GM21526 (cell line): ENCODE results near the gene BCKDHB.
"Not testable (repeated sequence)": the region's sequence is repeated elsewhere in the genome, so short reads cannot be mapped to it uniquely, and the experiment has no call there.

ENCODE experiments used
- ATAC-seq: cut with Tn5 transposase; IDR thresholded peaks from one replicate; pipeline ENCODE4 v1.9.1; 2021; ENCODE audit warnings: moderate library complexity; ENCODE audit not compliant: unreplicated experiment, low FRiP score

Gene BCKDHB

DNA sequence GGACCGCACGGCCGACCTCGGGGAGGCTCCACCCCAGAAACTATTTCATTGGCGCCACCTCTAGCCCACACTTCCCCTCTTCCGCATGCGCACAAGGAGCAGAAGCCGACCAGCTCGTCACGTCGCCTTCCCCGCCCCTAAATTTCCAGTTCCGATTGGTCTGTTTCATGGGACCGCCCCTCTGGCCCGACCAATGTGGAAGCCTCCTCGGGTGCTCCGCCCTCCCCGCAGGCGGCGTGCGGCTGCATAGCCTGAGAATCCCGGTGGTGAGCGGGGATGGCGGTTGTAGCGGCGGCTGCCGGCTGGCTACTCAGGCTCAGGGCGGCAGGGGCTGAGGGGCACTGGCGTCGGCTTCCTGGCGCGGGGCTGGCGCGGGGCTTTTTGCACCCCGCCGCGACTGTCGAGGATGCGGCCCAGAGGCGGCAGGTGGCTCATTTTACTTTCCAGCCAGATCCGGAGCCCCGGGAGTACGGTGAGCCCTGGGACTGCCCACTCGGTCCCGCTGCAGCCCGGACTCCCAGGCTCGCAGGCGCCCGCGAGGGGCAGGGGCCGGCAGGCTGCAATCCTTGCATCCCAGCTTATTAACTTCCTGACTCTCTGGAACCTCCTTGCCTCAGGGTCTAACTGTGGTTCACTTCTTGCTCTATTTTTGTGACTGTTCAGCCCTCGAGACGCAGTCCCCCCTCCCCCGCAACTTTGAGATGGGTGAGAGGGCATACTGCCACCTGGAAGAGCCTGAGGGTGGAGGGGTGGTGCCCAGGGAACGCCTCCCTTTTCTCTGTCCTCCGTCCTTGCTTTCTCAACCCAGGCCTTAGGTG, at the start of gene BCKDHB:
Gene BCKDHB (plus strand): TSS at position 254 of the 818 bp plus-strand sequence. CDS start 23 bp downstream, at position 277.
- ATAC-seq, result peak; percentile 99

DNA sequence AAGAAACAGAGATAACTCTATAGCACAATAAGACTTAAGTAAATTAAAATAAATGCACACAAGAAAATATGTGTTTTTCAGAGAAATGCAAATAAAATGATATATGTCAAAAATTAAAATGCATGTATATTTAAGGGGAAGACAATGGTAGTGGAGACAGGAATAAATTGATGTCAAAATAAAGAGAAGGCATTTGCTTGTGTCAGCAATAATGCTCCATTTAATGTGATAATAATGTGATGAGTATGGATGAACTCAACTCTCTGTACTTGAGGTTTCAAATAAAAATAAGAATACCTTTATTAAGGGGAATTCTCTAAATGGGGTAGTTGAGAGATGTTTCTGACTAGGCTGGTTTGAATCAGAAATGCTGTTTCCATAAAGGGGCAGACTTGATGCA, 45.7 kb upstream of the BCKDHB start:
- ATAC-seq, result no peak

DNA sequence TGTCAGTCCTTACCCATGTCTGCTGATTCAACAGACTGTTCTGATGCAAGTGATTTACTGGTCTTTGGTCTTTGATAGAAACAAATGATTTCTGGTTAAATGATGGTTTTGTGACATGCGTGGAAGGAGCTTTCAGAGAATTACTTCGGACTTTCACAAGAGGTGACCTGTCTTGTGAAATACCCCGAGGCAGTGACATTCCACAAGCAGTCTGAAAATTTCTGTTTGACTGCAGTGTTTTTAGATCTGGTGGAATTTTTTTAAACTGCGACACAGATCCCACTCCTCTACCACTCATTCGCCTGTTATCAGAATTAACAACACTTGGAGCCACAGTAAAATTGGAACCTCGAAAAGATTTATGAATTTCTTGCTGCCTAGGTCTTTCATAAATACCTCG, 38.3 kb upstream of the BCKDHB start:
- not testable (repeated sequence) for ATAC-seq

DNA sequence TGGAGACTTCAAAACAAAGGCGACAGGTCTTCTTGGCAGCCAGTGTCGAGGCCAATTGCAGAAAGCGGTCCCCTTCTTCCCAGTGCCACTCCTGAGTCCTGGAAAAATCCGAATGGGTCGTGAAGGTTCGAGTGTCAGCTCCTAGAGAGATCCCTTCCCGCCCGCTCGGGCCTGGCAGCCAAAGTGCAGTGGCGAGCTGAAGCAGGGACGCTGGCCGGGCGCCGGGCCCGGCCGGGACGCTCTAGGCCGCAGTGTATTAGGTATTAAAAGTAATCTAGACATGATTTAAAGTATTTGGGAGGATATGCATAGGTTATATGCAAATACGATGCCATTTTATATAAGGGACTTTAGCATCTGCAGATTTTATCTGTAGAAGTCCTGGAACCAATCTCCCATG, 36.0 kb upstream of the BCKDHB start:
- not testable (repeated sequence) for ATAC-seq

DNA sequence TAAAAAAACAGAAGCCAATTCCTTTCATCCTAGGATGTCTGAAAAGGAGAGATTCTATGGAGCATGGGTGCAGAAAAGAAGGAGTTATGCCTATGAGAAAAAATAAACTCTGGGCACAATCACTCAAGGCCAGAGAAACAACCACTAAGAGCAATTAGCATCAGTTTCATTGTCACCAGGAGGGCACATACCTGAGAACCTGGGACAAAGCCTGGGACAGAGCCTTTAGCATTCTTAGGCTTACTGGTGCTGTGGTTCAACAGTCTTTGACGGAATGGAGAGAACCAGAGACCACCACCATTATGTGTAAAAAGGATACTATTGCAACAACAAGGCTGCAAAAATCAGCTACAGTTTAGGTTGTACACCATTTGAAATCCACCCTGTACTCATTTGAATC, 29.4 kb upstream of the BCKDHB start:
- no peak for ATAC-seq

DNA sequence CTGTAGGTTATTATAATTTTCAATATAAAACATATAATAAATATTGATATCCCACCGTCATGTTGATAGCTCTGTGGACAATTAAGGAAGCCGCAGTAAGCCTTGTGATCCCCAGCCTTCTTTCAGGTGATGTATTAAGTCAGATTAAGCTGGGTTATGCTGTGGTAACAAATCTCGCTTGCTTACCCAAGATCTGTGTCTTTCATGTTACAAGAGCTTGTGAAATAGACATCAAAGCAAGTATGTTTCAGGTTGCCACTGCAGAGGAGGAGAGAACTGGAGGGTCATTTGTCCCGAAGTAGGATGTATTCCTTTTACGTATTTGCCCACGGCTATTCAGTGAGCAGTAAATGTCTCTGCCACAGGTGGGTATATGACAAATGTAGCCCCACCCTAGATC, 17.8 kb upstream of the BCKDHB start:
- no peak for ATAC-seq

DNA sequence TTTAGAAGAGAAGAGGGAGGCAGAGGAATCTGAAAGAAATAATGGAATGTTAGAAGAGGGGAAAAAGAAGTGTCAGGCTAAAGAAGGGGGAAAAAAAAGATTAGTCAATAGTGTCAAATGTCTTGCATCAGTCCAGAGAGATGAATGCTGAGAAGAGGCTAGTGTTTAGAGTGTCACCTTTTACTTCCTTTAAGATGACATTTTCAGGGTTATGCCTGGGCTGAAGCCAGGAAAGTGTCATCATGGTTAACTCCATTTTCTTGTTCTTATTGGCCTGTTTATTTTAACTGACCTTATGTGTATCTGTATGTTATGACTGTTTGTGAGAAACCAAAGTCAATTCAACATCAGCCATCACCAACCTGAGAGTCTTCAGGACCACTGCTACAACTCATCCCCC, 15.0 kb upstream of the BCKDHB start:
- no peak for ATAC-seq

DNA sequence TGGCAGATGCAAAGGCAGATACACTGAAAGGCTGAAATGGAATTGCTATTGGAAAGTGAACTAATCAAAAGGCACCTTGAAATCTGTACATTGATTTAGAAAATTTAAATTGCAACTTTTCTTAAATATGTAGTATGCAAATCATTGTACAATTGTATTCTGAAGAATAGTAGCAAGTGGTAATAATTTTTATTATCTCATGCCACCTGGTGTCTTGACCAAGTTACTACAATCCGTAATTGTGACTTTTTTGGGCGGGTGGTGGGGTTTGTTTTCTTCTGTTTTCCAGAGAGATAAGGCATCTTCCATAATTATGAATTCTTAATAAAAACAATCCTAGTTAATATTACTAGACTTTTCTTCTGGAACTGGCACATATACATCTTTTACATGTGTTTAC, 12.5 kb upstream of the BCKDHB start:
- ATAC-seq, result peak; percentile 64

DNA sequence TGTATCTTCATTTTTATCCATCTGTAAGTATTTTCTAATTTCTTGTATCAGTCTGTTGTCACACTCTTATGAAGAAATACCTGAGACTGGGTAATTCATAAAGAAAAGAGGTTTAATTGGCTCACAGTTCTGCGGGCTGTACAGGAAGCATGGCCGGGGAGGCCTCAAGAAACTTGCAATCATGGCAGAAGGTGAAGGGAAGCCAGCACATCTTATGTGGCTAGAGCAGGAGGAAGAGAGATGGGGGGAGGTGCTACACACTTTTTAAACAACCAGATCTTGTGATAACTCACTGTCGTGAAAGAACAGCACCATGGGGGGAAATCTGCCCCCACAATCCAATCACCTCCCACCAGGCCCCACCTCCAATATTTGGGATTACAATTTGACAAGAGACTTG, 10.9 kb upstream of the BCKDHB start:
- no peak for ATAC-seq

DNA sequence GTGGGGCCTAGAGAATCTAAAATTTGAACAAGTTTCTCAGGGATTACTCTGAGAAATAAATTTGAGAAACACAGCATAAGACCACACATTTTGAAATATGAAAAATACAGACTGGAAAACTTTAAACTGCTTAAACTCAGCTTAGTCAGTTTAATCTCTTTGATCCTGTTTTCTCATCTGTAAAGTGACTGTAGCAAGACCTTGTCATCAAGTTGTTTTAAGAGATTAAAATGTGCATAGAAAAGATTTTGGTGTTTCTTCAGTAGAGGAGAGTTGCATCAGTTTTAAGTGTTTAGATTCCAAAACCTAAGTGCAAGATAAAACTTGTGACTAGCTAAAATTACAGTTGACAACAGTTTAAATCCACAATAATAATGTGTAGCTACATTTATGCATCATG, 8.1 kb upstream of the BCKDHB start:
- ATAC-seq, result no peak

DNA sequence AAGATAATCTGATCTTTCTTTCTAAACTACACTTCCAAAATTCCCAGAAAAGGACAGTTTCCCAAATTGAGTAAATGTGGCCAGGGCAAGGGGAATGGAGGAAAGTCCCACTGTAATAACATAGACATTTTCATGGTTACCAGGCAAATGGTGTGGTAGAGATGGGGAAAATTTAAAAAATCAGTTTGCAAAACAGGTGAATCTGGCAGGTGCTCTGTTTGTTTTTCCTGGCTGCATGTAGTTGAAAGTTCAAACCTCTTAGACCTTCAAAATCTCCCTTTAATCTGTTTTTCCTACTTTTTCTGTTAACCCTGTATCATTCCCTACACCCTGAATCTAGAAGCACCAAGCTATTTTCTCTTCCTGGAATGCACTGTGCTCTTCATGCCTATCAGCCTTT, 2.0 kb upstream of the BCKDHB start:
- no peak for ATAC-seq

DNA sequence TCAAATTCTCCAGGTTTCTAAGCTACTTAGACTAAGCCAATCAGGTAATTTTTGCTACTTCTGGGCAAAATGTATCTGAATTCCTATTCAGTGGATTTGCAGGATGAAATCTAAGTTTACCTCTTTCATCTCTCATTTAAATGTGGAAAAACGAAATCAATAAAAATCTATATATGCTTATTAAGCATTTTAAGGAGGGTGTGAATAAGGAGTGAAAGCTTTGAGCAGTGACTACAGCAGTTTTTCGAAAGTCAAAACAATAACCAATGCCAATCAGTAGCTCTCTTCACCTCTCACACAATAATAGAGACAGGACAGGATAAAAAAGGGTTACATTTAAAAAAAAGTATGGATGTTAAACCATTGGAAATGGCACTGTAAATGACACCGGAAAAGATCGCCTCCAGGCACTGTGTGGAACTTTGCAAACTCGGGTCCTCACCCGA, 476 bp upstream of the BCKDHB start:
- peak; percentile 19 for ATAC-seq

DNA sequence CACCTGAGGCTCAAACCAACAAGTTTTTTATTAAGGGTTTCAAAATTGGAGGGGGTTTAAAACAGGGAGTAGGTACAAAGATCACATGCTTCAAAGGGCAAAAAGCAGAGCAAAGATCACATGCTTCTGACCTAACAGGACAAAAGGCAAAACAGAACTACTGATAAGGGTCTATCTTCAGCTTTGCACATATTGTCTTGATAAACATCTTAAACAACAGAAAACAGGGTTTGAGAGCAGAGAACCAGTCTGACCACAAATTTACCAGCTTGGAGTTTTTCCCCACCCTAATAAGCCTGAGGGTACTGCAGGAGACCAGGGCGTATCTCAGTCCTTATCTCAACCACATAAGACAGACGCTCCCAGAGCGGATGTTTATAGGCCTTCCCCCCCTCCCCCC, 16.1 kb downstream of the BCKDHB start:
- not testable (repeated sequence) for ATAC-seq

DNA sequence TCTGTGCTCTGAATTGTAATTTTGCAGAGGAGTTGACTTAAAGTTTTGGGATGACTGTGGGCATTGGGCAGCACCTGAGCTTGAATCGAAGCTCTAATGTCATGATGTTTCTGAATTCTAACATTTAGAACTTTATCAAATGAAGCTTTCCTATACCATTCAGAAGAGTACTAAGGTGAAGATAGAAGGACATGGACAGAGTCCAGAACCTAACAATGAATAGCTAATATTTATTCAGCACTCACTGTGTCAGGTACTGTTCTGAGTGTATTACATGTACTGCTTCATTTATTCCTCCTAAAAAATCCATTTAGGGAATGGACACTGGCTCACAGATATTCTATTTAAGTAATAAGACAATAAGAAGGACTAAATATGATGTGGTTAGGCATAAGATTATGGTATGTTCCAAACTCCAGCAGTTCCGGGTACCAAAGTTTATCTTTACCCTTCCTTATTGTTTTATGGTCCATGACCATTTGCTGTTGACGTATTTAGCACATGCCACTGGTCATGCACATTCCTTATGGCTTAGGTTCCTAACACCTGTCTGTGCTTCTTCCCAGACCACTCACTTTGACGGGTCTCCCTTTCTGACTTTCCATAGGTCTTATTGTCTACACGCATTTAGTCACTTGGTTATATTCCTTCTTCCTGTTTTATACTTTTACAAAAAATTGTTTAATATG, 20.3 kb downstream of the BCKDHB start:
- no peak for ATAC-seq

DNA sequence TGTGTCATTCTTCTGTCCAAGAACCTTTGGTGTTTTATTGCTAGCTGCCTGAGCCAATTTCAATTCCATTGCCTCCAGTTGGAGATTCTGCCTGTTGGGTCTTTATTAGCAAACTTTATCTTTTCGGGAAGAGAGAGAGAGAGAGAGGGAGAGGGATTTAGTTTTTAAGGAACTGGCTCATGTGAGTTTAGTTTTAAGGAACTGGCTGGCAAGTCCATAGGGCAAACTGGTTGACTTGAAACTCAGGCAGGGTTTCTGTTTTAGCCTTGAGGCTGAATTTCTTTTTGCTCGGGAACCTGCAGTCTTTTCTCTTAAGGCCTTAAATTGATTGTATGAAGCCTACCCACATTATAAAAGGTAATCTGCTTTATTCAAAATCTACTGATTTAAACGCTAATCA, 23.0 kb downstream of the BCKDHB start:
- ATAC-seq, result no peak

DNA sequence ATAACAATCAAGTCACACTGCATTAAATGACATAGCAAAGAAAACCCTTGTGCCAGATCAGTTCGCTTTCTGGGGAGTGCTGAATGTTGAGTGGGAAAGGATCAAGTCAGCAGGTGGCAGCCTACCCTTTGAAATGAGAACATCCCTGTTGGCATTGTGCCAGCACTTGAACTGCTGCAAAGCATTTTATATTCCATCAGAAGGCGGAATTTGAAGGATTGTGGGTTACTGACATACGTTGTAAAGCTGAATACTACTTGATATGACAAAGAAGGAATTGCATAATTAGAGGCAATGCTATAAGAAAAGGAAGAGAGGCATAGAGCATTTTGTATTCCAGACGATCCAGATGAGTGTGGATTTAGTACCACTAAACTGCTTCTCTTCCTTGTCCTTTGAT, 26.5 kb downstream of the BCKDHB start:
- ATAC-seq, result no peak

DNA sequence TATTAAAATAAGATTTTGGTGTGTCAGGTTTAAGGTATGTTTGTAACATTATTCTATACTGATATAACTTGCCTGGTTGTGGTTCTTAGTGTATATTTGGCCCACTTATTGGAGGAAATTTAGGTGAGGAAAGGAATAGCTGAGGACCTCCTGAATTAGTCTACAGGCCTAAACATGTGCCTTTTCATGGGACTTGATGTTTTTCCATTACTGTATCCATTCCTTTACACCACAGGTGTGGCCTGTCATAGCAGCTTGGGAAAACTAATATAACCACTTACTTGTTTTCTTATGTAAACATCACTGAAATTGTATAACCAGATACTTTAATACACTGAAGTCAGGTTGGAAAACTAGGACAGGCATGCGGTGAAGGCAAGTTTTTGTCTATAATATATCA, 27.6 kb downstream of the BCKDHB start:
- no peak for ATAC-seq

DNA sequence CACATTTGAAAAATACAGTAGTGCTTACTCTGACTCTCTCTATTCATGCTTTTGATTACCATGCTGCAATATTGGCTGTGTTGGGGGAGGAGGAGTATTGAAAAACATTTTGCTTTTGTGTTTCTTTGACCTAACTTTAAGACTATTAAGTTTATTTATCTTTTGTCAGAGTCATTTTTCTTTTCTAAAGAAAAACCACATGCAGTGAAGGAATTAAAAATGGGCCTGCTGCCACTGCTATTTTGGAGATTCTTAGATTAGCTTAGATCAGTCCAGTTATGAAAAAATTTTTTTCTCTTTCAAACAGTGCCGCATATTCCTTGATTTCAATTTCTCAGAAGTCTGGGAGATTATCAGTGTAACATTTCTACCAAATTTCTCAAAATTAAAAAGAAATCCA, 36.1 kb downstream of the BCKDHB start:
- ATAC-seq, result no peak

DNA sequence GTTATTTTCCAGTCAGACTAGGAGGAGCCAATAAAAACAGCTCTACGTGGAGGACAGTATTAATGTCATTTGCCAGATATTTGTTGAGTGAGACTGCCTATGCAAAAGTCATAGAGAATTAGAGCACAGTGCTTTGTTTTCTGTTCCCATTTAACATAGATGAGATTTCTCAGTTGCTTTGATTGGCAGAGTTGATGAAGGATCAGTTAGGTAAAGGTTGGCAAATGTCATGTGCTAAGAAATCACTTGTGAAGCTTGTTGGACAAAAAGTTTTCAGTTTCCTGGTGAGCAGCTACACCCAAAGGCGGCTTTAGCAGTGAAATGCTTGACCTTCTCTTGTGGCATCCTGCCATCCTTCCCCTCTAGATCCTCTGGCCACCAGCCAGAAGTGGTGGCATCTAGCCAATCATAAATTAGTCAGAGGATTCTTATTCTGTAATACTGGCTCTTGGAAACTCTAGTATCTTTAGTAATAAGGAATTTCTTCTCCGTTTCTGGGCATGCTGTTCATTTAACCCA, 37.0 kb downstream of the BCKDHB start:
- ATAC-seq, result no peak

DNA sequence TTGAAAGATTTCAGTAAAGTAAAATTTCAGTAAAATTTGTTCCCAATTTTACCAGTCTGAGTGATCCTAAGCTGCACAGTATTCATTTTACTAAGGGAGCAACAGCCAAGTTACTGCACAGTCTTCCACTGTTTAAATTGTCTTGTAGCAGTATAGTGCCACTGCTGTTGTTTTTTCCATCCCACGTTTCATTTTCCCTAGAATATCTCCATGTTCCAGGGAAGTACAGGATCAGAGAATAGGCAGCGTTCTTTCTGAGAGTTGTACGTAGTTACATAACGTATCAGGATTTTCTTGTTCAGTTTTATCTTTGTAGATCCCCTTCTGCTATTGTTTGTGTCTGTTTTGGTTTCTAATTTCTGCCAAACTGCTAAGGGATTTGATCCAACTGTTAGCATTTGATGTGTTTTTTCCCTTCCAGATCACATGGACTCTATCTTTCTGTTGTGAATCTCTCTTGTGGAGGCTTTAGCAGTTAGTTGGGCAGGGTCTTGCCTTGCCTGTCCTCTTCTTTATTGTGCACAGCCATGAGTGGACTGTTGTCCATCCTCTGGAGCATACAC, 38.4 kb downstream of the BCKDHB start:
- ATAC-seq, result no peak

DNA sequence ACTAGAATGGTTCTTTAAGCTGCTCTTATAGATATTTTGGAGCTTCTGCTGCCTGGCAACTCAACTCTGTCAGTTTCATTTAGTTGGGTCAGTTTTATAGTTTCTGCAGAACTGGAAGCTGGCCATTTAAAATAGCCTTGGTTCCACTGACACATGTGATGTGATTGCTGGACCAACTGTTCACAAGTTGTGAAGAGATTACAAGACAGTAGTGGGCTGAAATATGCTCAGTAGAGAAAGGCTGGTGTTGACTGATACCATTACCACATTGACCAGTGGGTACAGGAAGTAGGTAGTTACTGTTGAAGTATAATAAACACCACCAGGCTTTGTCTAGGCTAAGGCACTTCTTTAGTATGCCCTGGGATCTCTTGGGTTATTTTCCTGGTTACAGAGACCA, 39.0 kb downstream of the BCKDHB start:
- ATAC-seq, result peak; percentile 45
